ENCODE results near the gene DPM3.

Gene DPM3

DNA sequence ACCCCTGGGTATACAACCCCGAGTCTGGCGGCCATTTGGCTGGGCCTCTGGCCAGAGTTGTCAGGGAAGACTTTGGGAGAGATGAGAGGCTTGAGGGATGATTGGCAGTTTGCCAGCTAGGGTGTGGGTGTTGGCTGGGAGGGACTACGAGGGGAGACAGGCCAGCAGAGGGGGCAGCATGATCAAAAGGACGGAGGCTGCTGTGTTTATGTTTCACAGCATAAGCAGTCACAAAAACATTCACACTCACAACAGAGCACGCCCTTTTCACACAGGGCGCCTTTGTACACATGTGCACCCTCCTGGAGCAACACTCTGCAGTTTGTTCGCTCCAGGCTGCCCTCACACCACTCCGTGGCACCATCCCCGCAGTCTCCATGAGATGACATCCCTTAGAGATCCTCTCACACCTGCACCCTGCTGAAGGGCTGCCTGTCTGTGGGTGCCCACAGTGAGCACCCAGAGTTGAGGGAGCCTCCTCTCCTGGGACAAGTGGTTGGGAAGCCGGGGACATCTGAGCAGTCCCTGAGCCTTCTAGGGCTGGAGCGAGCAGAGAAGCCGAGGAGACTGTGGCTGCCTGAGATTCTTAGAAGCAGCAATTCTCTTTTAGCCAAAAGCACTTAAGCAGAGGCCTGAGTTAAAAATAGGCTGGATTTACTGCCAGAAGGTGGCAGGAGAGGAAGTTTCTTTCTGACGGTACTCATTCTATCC, 46.3 kb downstream of the DPM3 start:
- DNase-seq (ENCODE audit: low spot score) = no peak

DNA sequence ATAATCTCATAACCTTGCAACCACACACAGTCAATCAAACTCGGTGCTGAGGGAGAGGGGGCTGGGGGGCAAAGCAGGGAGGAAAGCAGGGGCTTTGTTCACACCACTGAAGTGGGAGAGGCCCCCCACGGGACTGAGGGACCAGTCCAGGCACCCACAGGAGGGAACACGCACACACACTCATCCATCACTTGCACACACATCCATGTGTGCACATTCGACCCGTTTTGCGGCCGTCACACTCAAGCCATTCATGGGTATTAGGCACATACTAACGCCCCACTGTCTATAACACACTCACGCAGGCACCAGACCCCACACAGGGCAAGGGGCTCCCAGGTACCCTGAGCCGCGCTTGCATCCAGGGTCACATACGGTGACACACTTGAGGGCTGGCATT, 47.7 kb downstream of the DPM3 start:
- DNase-seq (ENCODE audit: low spot score) = no peak

DNA sequence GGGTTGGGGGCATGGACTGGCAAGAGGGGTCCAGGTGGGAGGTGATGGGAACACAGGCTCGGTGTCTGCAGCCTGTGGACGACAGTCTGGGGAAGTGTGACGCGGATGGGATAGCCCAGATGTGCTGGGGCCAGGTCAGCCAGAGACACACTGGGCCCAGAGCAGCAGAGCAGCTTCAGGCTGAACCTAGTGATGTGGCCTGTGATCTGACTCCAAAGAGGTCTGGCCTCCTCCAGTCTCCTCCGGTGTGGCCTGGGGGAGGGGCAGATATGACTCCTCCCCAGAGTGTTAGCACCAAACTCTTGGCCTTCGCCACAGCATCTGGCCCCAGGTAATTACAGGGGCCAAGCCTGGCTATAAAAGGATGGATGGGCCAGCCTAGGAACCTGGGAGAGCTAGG, 48.2 kb downstream of the DPM3 start:
- no peak for DNase-seq (ENCODE audit: low spot score)

DNA sequence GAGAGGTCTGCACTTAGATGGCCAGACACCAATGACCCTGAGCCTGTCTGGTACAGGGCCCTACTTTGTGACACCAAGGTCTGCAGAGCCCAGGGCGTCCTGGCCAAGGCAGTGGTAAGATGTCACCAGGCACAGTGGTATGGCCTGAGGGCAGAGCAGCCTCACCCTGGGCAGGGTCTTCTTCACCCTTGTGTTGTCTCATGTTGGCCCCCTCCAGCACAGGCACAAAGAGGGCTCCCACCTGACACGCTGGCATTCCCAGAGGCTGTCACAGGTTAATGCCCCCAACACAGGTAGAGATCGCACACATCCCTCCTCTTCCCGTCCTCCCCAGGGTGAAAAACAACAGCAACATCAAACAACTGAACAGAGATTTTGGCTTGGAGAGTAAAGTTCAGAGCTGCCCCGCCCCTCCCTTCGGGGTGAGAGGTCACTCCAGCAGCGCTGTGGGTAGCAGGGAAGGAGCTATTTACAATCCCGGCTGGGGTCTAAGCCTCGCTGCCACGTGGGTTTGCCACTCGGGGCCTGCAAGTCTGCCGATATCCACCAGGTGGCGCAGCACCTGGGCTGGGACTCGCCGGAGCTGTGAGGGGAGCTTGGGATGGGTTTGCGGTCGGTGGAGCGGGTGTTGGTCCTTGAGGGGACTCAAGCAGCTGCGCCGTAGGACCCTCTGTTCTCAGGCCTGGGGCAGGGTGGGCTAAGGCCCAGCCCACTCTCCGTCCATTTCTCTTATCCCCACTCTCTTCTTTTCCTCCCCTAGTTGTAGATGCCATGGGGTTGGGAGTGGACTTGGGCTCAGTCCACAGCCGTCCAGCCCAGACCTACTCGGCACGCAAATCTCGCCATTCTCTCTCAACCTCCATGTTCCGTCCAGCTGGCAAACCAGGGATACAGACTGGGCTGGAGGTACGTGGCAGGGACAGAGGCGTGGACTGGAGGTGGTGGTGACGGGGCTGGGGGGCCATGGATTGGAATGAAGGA, 49.0 kb downstream of the DPM3 start:
- DNase-seq (ENCODE audit: low spot score) = peak; percentile 91
